Measurements from ENCODE around the gene IKBKG.
"Not testable (repeated sequence)": the region's sequence is repeated elsewhere in the genome, so short reads cannot be mapped to it uniquely, and the experiment has no call there.

The IKBKG gene

GRCh38 chrX:154558896-154559295 is 11.5 kb downstream of the IKBKG start:
- DNase-seq (ENCODE audit: low read depth): not testable (repeated sequence)

GRCh38 chrX:154560326-154560725 is 12.9 kb downstream of the IKBKG start:
- not testable (repeated sequence) for DNase-seq (ENCODE audit: low read depth)

GRCh38 chrX:154562295-154562694 is 14.9 kb downstream of the IKBKG start:
- not testable (repeated sequence) for DNase-seq (ENCODE audit: low read depth)

GRCh38 chrX:154570361-154570760 is 22.9 kb downstream of the IKBKG start:
- DNase-seq (ENCODE audit: low read depth): not testable (repeated sequence)

- DNase-seq (ENCODE audit: low read depth): not testable (repeated sequence)
These were observed 25.6 kb downstream of the IKBKG start for GRCh38 chrX:154573061-154573460.

- DNase-seq (ENCODE audit: low read depth): not testable (repeated sequence)
These were observed 27.7 kb downstream of the IKBKG start for GRCh38 chrX:154575076-154575475.

GRCh38 chrX:154582994-154583393 is 35.6 kb downstream of the IKBKG start:
- DNase-seq (ENCODE audit: low read depth): not testable (repeated sequence)

- DNase-seq (ENCODE audit: low read depth): not testable (repeated sequence)
These were observed 37.3 kb downstream of the IKBKG start, which contains the start of gene CTAG1A for GRCh38 chrX:154584585-154585183. CTAG1A (plus strand) TSS chrX:154585133; CDS start chrX:154585207, 74 bp downstream.

GRCh38 chrX:154590415-154590814 is 43.0 kb downstream of the IKBKG start:
- DNase-seq (ENCODE audit: low read depth): not testable (repeated sequence)

GRCh38 chrX:154592505-154592904 is 45.1 kb downstream of the IKBKG start:
- DNase-seq (ENCODE audit: low read depth): no peak

GRCh38 chrX:154593201-154593600 is 45.8 kb downstream of the IKBKG start:
- no peak for DNase-seq (ENCODE audit: low read depth)

GRCh38 chrX:154594491-154594890 is 47.1 kb downstream of the IKBKG start:
- DNase-seq (ENCODE audit: low read depth): no peak

GRCh38 chrX:154595559-154596249 is 48.3 kb downstream of the IKBKG start:
- peak; percentile 7 for DNase-seq (ENCODE audit: low read depth)

GRCh38 chrX:154596290-154596929 is 49.0 kb downstream of the IKBKG start:
- DNase-seq (ENCODE audit: low read depth): peak; percentile 36

GRCh38 chrX:154597221-154597620 is 49.8 kb downstream of the IKBKG start:
- DNase-seq (ENCODE audit: low read depth): no peak

GRCh38 chrX:154598656-154599055 is 51.2 kb downstream of the IKBKG start:
- no peak for DNase-seq (ENCODE audit: low read depth)

GRCh38 chrX:154599531-154599930 is 52.1 kb downstream of the IKBKG start:
- no peak for DNase-seq (ENCODE audit: low read depth)

GRCh38 chrX:154600759-154601374 is 53.4 kb downstream of the IKBKG start:
- no peak for DNase-seq (ENCODE audit: low read depth)

- DNase-seq (ENCODE audit: low read depth): no peak
These were observed 54.8 kb downstream of the IKBKG start for GRCh38 chrX:154602226-154602625.

GRCh38 chrX:154602766-154603437 is 55.5 kb downstream of the IKBKG start:
- DNase-seq (ENCODE audit: low read depth): no peak

GRCh38 chrX:154603438-154604430 is 56.3 kb downstream of the IKBKG start:
- peak; percentile 70 for DNase-seq (ENCODE audit: low read depth)
